ENCODE data around the gene ENHO. TPM values are rescaled to one million over a fixed set of nuclear protein-coding genes. Genes with fewer than 3 reads are reported as not detected.

Gene ENHO
- total and polyA plus RNA-seq, 2 donors (not counting 1 experiment from before 2014, with no cell fraction given): not detected

GRCh38 chr9:34510497-34511468 is 12.0 kb downstream of the ENHO start:
- H3K27me3 ChIP-seq (ENCODE audit: control insufficient read depth, insufficient read depth, low read length): peaks cover 3% of the 10 kb centered on the region
- H3K79me2 ChIP-seq (ENCODE audit: control insufficient read depth, insufficient read depth, low read length): no peaks in the 10 kb centered on the region
- H3K27ac ChIP-seq (ENCODE audit: insufficient read depth, low read length): no peak overlapping the region
- no peaks in the 10 kb centered on the region for H3K36me3 ChIP-seq (ENCODE audit: control insufficient read depth, insufficient read depth, low read length)
- H3K9me3 ChIP-seq (ENCODE audit: control insufficient read depth, insufficient read depth, low read depth, low read length): no peaks in the 10 kb centered on the region
- no peak overlapping the region for H3K4me3 ChIP-seq (replicated peaks in 1 of 4; ENCODE audit: control extremely low read depth in 1 of 4, insufficient read depth in 1 of 4, low read depth in 3 of 4, low read length in 4 of 4)
- no peak overlapping the region for H2AFZ ChIP-seq (ENCODE audit: low read length)
- no peak overlapping the region for H3K4me2 ChIP-seq (ENCODE audit: extremely low read depth, insufficient read depth, low read length)
- no peak for DNase-seq (ENCODE audit: low read depth in 2 of 2)
- no peak overlapping the region for H3K9ac ChIP-seq (ENCODE audit: insufficient read depth, low read length)
- H3K4me1 ChIP-seq (ENCODE audit: control insufficient read depth, extremely low read depth, insufficient read depth, low read length): no peaks in the 10 kb centered on the region
- TF ChIP-seq CTCF (conservative IDR thresholded peaks at IDR 0.05 in 1 of 2, IDR thresholded peaks at IDR 0.05 in 1 of 2; ENCODE audit: low read depth in 1 of 2, low read length in 2 of 2) (no peak), EZH2 (IDR thresholded peaks at IDR 0.05; ENCODE audit: low read length, missing control alignments) (no peak)
- H4K20me1 ChIP-seq (ENCODE audit: control insufficient read depth, extremely low read depth, insufficient read depth, low read length): no peaks in the 10 kb centered on the region

- TF ChIP-seq CTCF (conservative IDR thresholded peaks at IDR 0.05 in 1 of 2, IDR thresholded peaks at IDR 0.05 in 1 of 2; ENCODE audit: low read depth in 1 of 2, low read length in 2 of 2): no peak
- TF ChIP-seq EZH2 (IDR thresholded peaks at IDR 0.05; ENCODE audit: low read length, missing control alignments): no peak
- no peaks in the 10 kb centered on the region for H3K79me2 ChIP-seq (ENCODE audit: control insufficient read depth, insufficient read depth, low read length)
- no peak overlapping the region for H3K27ac ChIP-seq (ENCODE audit: insufficient read depth, low read length)
- no peaks in the 10 kb centered on the region for H3K4me1 ChIP-seq (ENCODE audit: control insufficient read depth, extremely low read depth, insufficient read depth, low read length)
- H3K9me3 ChIP-seq (ENCODE audit: control insufficient read depth, insufficient read depth, low read depth, low read length): no peaks in the 10 kb centered on the region
- H3K36me3 ChIP-seq (ENCODE audit: control insufficient read depth, insufficient read depth, low read length): no peaks in the 10 kb centered on the region
- DNase-seq (ENCODE audit: low read depth in 2 of 2): no peak
- H2AFZ ChIP-seq (ENCODE audit: low read length): no peak overlapping the region
- H3K4me2 ChIP-seq (ENCODE audit: extremely low read depth, insufficient read depth, low read length): no peak overlapping the region
- H4K20me1 ChIP-seq (ENCODE audit: control insufficient read depth, extremely low read depth, insufficient read depth, low read length): no peaks in the 10 kb centered on the region
- peaks cover 4% of the 10 kb centered on the region for H3K27me3 ChIP-seq (ENCODE audit: control insufficient read depth, insufficient read depth, low read length)
- no peak overlapping the region for H3K9ac ChIP-seq (ENCODE audit: insufficient read depth, low read length)
- no peak overlapping the region for H3K4me3 ChIP-seq (replicated peaks in 1 of 4; ENCODE audit: control extremely low read depth in 1 of 4, insufficient read depth in 1 of 4, low read depth in 3 of 4, low read length in 4 of 4)
Measured at GRCh38 chr9:34508951-34509350, 13.8 kb downstream of the ENHO start.

- H2AFZ ChIP-seq (ENCODE audit: low read length): no peak overlapping the region
- peaks cover 9% of the 10 kb centered on the region for H3K27me3 ChIP-seq (ENCODE audit: control insufficient read depth, insufficient read depth, low read length)
- no peaks in the 10 kb centered on the region for H3K36me3 ChIP-seq (ENCODE audit: control insufficient read depth, insufficient read depth, low read length)
- H3K9me3 ChIP-seq (ENCODE audit: control insufficient read depth, insufficient read depth, low read depth, low read length): no peaks in the 10 kb centered on the region
- no peak overlapping the region for H3K4me3 ChIP-seq (replicated peaks in 1 of 4; ENCODE audit: control extremely low read depth in 1 of 4, insufficient read depth in 1 of 4, low read depth in 3 of 4, low read length in 4 of 4)
- no peak for DNase-seq (ENCODE audit: low read depth in 2 of 2)
- no peaks in the 10 kb centered on the region for H3K79me2 ChIP-seq (ENCODE audit: control insufficient read depth, insufficient read depth, low read length)
- H3K27ac ChIP-seq (ENCODE audit: insufficient read depth, low read length): no peak overlapping the region
- TF ChIP-seq CTCF (conservative IDR thresholded peaks at IDR 0.05 in 1 of 2, IDR thresholded peaks at IDR 0.05 in 1 of 2; ENCODE audit: low read depth in 1 of 2, low read length in 2 of 2) (no peak), EZH2 (IDR thresholded peaks at IDR 0.05; ENCODE audit: low read length, missing control alignments) (no peak)
- H3K4me1 ChIP-seq (ENCODE audit: control insufficient read depth, extremely low read depth, insufficient read depth, low read length): no peaks in the 10 kb centered on the region
- no peak overlapping the region for H3K4me2 ChIP-seq (ENCODE audit: extremely low read depth, insufficient read depth, low read length)
- H4K20me1 ChIP-seq (ENCODE audit: control insufficient read depth, extremely low read depth, insufficient read depth, low read length): no peaks in the 10 kb centered on the region
- no peak overlapping the region for H3K9ac ChIP-seq (ENCODE audit: insufficient read depth, low read length)
Measured at GRCh38 chr9:34508463-34508862, 14.3 kb downstream of the ENHO start.
